ENCODE measurements around the gene ZNF33A.

DNA sequence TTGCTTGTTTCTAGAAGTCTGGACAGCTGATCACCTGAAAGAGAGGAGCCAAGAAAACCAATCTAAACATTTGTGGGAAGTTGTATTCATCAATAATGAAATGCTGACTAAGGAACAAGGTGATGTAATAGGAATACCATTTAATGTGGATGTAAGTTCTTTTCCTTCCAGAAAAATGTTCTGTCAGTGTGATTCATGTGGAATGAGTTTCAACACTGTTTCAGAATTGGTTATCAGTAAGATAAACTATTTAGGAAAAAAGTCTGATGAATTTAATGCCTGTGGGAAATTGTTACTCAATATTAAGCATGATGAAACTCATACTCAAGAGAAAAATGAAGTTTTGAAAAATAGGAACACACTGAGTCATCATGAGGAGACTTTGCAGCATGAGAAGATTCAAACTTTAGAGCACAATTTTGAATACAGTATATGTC, 43.9 kb downstream of the ZNF33A start:
- TF ChIP-seq EZH2 (IDR thresholded peaks at IDR 0.05; ENCODE audit: low read length, unreplicated experiment) (no peak), EZH2phosphoT487 (IDR thresholded peaks at IDR 0.05; ENCODE audit: borderline replicate concordance, low read length) (no peak)
- TF ChIP-seq, protein P1, sequence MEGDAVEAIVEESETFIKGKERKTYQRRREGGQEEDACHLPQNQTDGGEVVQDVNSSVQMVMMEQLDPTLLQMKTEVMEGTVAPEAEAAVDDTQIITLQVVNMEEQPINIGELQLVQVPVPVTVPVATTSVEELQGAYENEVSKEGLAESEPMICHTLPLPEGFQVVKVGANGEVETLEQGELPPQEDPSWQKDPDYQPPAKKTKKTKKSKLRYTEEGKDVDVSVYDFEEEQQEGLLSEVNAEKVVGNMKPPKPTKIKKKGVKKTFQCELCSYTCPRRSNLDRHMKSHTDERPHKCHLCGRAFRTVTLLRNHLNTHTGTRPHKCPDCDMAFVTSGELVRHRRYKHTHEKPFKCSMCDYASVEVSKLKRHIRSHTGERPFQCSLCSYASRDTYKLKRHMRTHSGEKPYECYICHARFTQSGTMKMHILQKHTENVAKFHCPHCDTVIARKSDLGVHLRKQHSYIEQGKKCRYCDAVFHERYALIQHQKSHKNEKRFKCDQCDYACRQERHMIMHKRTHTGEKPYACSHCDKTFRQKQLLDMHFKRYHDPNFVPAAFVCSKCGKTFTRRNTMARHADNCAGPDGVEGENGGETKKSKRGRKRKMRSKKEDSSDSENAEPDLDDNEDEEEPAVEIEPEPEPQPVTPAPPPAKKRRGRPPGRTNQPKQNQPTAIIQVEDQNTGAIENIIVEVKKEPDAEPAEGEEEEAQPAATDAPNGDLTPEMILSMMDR (conservative IDR thresholded peaks at IDR 0.05; ENCODE audit: low read depth, low read length): no peak
